Psoas muscle (tissue), 8 donors: ENCODE results near the gene TMC6. TPM values are rescaled to one million over a fixed set of nuclear protein-coding genes. Genes with fewer than 3 reads are reported as not detected.

Experiments
- ATAC-seq, 4 donors: fragments of 200-7000 bp; cut with Tn5 transposase; one replicate each; pipeline ENCODE4 v1.9.1; 2020; ENCODE audit warnings: moderate library complexity in 3 of 4, mild to moderate bottlenecking in 2 of 4
- DNase-seq, 2 donors: peaks; one replicate each; pipeline ENCODE4 v3.0.0-alpha.2; 2020
- H3K27ac ChIP-seq: fragments of 200-600 bp; one replicate; pipeline ENCODE4 v1.8.0; 2022
- H3K27me3 ChIP-seq, 3 donors: fragments of 200-600 bp in 1 of 3; one replicate each; pipeline versions ENCODE4 v1.6.1 to v1.8.0; 2013 to 2022; ENCODE audit warnings: low read length in 2 of 3, mild to moderate bottlenecking in 2 of 3, moderate library complexity in 1 of 3; ENCODE audit not compliant: insufficient read depth in 3 of 3
- H3K36me3 ChIP-seq, 2 donors: fragments of 200-600 bp in 1 of 2; one replicate each; pipeline versions ENCODE4 v1.6.1 to v1.8.0; 2013 to 2022; ENCODE audit warnings: low read depth in 1 of 2, mild to moderate bottlenecking in 1 of 2, moderate library complexity in 1 of 2; ENCODE audit not compliant: insufficient read depth in 1 of 2
- H3K4me1 ChIP-seq: fragments of 200-600 bp; one replicate; pipeline ENCODE4 v1.8.0; 2022
- H3K4me3 ChIP-seq: fragments of 200-600 bp; one replicate; pipeline ENCODE4 v1.8.0; 2022; ENCODE audit warnings: mild to moderate bottlenecking
- H3K9me3 ChIP-seq: fragments of 200-600 bp; one replicate; pipeline ENCODE4 v1.8.0; 2022
- WGBS, 3 donors: extraction: QIAGEN DNeasy Blood & Tissue Kit; methylation state at CpG; one replicate each; pipeline versions ENCODE4 v1.1.6 to v1.1.7; 2013; 5-methylcytosine and 5-hydroxymethylcytosine counted together
- intact Hi-C, 2 donors: fragments of 100-400 bp; cut with DNase I; formaldehyde crosslinking; loops; one replicate each; pipeline versions ENCODE4 v1.11.0 to v1.14.2; 2022
- polyA plus RNA-seq, 3 donors: library from polyadenylated mRNA; stranded (reverse); fragments of 200-250 nt; gene quantifications; one replicate each; pipeline ENCODE4 v1.2.3, GENCODE V29; 2013
- total RNA-seq, 4 donors: library from RNA; stranded (reverse); fragmentation: NEBNext Ultra II Directional in 2 of 4; extraction: Animal tissue kit (Norgen Biotek cat#: 25700) in 2 of 4; gene quantifications; one replicate each; pipeline versions ENCODE4 v1.2.1 to v1.2.4, GENCODE V29; 2021 to 2023
- TF ChIP-seq, protein P1 (sequence below): fragments of 200-600 bp; IDR thresholded peaks from one replicate; pipeline ENCODE4 v1.8.0; 2022; ENCODE audit warnings: antibody characterized with exemption
- donor health status: healthy with polysubstance abuse.
- donor health status: DM: no; HTN: no; CAD: no; lungs with moderate emphysema.
- donor health status: Bipolar disorder and iron deficiency.
- donor health status: healthy.
- donor health status: DM: yes; HTN: yes; CAD: no.
- donor health status: DM: no; HTN: no; CAD: no.
- donor health status: DM: no; HTN: no; CAD: no.
- donor health status: DM: yes; HTN: yes; CAD: no.

Gene TMC6
- total and polyA plus RNA-seq, 7 donors = 2.7 to 11.0 (median 6.1) TPM

DNA sequence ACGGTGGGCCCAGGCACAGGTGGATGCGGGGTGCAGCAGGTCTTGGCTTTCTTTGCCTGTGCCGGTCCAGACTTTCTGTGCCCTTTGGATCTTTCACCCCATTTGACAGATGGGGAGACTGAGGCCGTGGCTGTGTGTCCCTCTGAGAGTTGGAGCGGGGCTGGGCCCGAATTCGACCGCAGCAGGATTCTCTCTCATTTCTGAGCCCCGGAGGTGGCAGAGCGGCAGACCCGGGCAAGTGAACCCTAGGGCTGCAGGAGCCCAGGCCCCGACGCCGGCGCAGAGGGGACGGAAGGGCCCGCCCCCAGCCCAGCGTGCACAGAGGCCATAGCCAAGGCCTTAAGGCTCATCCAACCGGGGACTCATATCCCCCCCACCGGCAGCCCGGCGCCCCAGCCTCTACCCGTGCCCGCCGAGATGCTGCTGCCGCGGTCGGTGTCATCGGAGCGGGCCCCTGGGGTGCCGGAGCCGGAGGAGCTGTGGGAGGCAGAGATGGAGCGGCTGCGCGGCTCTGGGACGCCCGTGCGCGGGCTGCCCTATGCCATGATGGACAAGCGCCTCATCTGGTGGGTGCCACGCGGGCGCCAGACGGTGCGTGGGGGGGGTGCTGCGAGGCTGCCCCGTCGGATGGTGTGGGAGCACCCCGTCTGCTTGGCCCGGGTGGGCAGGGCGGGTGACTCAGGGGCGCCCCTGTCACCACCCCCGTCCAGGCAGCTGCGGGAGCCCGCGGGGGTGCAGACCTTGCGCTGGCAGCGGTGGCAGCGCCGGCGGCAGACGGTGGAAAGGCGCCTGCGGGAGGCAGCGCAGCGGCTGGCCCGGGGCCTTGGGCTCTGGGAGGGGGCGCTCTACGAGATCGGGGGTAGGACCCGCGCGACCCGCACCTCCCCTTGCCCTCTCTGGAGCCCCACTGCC, 2.9 kb upstream of the TMC6 start:
- H3K27ac ChIP-seq = no peak overlapping the region
- DNase-seq = peak in 1 of 2 donors; percentile 54
- WGBS, 3 donors = 21 to 40% (median 33%) methylated on average over 42 to 74 of the region's 74 CpGs
- H3K9me3 ChIP-seq = no peaks in the 10 kb centered on the region
- TF ChIP-seq, protein P1, sequence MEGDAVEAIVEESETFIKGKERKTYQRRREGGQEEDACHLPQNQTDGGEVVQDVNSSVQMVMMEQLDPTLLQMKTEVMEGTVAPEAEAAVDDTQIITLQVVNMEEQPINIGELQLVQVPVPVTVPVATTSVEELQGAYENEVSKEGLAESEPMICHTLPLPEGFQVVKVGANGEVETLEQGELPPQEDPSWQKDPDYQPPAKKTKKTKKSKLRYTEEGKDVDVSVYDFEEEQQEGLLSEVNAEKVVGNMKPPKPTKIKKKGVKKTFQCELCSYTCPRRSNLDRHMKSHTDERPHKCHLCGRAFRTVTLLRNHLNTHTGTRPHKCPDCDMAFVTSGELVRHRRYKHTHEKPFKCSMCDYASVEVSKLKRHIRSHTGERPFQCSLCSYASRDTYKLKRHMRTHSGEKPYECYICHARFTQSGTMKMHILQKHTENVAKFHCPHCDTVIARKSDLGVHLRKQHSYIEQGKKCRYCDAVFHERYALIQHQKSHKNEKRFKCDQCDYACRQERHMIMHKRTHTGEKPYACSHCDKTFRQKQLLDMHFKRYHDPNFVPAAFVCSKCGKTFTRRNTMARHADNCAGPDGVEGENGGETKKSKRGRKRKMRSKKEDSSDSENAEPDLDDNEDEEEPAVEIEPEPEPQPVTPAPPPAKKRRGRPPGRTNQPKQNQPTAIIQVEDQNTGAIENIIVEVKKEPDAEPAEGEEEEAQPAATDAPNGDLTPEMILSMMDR = no peak
- peak in 1 of 4 donors; percentile 9 for ATAC-seq
- intact Hi-C loops = no loop called here
- H3K36me3 ChIP-seq = no peaks in the 10 kb centered on the region
- peak overlapping the region; percentile 49 for H3K4me3 ChIP-seq
- peaks cover 0 to 57% (median 16%) of the 10 kb centered on the region in 3 donors for H3K27me3 ChIP-seq
- H3K4me1 ChIP-seq = peaks cover 9% of the 10 kb centered on the region

DNA sequence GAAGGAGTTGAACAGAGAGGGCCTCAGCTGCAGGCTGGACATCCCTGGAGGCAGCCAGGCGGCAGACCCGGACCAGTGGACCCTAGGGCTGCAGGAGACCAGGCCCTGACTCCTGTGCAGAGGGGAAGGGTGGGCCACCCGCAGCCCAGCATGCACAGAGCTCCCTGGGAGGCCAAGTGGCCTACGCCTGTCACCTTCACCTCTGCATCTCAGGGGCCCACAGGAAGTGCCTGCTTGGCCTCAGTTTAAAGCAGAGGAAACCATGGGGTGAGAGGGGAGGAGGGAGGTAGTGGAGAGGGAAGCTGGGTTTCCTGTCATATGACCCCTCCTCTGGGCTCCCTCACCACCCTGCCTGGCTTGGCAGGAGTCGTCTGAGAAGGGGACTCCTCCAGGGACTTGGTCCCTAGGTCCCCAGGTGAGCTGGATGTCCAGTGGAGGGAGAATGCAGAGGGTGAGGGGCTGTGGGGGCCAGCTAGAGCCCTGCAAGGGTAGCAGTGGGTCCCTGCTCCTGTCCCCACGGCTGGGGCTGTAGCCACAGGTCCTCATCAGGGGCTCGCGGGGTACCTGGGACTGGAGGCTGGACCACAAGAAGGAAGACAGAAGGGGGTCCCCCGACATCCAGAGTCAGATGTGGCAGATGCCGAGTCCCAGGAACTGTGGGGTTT, 2.0 kb upstream of the TMC6 start, which contains the start of gene TMC8:
TSS of gene TMC8 (plus strand) at position 335 of the 665 bp plus-strand sequence. CDS start 818 bp downstream, outside the sequence.
- no peaks in the 10 kb centered on the region for H3K9me3 ChIP-seq
- H3K4me3 ChIP-seq = peak within 1 kb of the TSS; percentile 49
- H3K4me1 ChIP-seq = peaks cover 9% of the 10 kb centered on the region
- intact Hi-C loops = no loop called here
- TF ChIP-seq, protein P1 = no peak
- H3K27me3 ChIP-seq = peaks cover 0 to 57% (median 16%) of the 10 kb centered on the region in 3 donors
- no peak within 1 kb of the TSS for H3K27ac ChIP-seq
- no peak for ATAC-seq
- WGBS, 3 donors = 75 to 83% (median 82%) methylated on average over 8 to 10 of the region's 10 CpGs
- no peaks in the 10 kb centered on the region for H3K36me3 ChIP-seq
- peak in 1 of 2 donors; percentile 57 for DNase-seq

DNA sequence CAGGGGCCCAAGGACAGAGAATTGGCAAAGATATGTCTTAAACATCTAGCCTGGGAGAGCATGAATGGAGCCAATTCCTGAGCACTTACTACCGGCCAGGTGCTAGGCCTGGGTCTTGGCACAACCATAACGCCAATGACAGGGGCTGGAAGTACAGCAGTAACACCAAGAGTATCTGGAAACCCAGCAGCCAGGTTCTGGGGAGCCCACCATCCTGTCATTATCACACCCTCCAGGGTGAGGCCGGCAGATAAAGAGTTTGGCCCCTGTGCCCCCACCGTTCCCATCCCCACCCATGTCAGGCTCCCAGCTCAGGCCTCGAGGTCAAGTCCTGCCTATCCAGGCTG, 1.5 kb upstream of the TMC6 start:
- no peaks in the 10 kb centered on the region for H3K36me3 ChIP-seq
- no peaks in the 10 kb centered on the region for H3K9me3 ChIP-seq
- WGBS, 3 donors = 55 to 74% (median 68%) methylated on average over 5 of the region's 5 CpGs
- H3K27ac ChIP-seq = no peak overlapping the region
- TF ChIP-seq, protein P1 = no peak
- intact Hi-C loops = no loop called here
- ATAC-seq (no peak), DNase-seq (no peak)
- peaks cover 9% of the 10 kb centered on the region for H3K4me1 ChIP-seq
- H3K4me3 ChIP-seq = no peak overlapping the region
- H3K27me3 ChIP-seq = peaks cover 0 to 57% (median 16%) of the 10 kb centered on the region in 3 donors

DNA sequence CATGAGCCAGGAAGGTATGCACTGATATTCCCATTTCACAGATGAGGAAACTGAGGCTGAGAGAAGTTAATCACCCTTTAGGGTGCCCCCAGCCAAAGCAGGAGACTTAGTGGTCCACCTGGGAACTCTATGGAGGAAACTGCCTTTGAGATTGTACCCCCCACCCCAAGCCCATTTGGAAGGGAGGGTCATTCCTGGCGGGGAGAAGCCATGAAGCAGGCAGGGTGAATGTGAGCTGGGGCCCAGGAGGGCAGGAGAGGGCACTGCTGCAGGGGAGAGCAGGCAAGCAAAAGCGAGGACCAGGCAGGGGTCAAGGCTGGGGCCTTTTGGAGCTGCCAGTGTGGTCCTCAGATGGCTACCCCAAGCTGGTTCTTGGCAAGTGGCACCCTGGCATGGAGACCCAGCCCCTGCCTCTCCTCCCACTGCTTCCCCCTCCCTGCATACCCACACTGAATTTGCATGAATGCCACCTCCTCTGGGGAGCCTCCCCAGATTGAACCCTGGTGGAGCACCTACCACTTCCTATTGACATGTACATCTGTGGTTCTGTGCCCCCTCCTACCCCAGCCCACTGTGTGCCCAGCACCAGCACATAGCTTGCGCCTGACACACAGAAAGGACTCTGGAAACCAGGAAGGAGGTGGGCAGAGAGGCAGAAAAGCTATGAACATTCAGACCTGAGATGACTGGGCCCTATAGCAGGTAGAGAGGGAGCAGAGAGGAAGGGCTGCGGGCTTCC, 965 bp upstream of the TMC6 start:
- peaks cover 9% of the 10 kb centered on the region for H3K4me1 ChIP-seq
- intact Hi-C loops = no loop called here
- DNase-seq (no peak), ATAC-seq (no peak)
- 87 to 93% (median 92%) methylated on average over 4 of the region's 4 CpGs for WGBS, 3 donors
- H3K36me3 ChIP-seq = no peaks in the 10 kb centered on the region
- TF ChIP-seq, protein P1 = no peak
- peaks cover 0 to 57% (median 16%) of the 10 kb centered on the region in 3 donors for H3K27me3 ChIP-seq
- H3K27ac ChIP-seq = no peak overlapping the region
- peak overlapping the region; percentile 78 for H3K4me3 ChIP-seq
- no peaks in the 10 kb centered on the region for H3K9me3 ChIP-seq
